Activated CD4-positive, alpha-beta T cell treated with anti-CD3 and anti-CD28 coated beads for 1 hour (primary cell): Measurements from ENCODE around the gene POLR2E.
A peak's percentile ranks its signal among the peaks of the same experiment; 100 is the strongest.
"Not testable (repeated sequence)": the region's sequence is repeated elsewhere in the genome, so short reads cannot be mapped to it uniquely, and the experiment has no call there.

Source experiments
- DNase-seq: peaks from one replicate; pipeline ENCODE4 v3.0.0-alpha.2; 2020

POLR2E gene

DNA sequence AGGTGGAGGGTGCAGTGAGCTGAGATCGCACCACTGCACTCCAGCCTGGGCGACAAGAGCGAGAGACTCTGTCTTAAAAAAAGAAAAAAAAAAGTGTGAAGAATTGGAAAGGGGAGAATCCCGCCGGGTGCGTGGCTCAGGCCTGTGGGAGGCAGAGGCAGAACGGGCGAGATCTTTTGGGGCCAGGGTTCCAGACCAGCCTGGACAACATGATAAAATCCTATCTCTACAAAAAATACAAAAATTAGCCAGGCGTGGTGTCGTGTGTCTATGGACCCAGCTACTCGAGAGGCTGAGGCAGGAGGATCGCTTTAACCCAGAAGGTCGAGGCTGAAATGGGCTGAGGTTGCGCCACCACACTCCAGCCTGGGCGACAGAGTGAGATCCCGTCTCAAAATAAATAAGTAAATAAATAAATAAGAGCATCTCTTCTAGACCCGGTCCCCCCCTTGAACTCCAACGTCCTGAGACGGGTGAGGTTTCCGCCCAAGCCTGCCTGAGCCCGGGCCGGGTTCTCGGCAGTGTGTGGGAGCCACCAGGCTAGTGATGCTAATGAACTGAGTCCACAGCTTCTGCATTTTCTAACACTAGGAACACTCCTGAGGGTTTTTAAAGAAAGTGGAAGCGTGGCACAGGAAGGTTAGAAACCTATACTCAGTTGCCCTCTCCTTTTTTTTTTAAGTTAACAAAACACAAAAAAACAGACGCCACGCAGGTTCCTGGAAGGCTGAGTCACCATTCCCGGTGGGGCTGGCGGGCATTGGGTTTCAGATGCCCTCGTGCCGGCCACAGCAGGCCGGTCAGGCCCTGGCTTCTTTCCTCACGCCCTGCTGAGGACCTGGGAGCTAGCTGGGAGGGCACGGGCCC is 30.7 kb upstream of the POLR2E start:
- DNase-seq, result no peak

DNA sequence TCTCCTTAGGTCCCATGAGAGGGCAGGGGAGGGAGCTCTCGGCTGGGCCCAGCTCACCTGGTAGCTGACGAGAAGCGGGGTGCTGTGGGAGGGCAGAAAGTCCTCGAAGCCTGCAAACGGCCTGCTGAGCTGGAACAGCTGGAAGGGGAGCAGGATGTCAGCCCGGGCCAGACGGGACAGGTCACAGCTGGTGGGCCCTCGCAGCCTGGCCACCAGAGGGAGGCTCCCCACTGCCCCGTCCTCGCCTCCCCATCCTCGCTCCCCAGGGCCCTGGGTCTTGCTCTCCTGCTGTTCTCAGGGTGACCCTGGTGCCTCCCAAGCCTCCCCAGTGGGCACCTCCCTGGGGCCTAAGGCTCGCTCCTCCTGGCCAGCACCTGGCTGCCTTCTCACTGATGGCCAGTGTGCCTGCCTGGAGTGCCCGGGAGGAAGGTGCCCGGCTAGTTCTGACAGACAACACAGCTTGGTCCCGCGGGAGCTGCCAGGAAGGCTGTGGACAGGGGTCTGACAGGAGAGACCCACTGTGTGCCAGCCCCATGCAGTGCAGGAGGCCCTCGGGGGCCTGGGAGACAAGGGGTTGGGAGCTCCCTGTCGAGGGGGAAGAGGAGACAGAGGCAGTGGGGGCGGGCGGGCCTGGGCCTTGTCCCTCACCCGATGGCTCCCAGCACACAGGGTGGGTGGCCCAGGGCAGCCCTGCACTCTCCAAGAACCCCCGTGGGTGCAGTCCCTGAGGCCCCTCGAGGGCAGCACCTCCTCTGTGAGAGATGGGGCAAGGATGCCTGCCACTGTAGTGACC is 28.9 kb upstream of the POLR2E start:
- DNase-seq, result no peak

DNA sequence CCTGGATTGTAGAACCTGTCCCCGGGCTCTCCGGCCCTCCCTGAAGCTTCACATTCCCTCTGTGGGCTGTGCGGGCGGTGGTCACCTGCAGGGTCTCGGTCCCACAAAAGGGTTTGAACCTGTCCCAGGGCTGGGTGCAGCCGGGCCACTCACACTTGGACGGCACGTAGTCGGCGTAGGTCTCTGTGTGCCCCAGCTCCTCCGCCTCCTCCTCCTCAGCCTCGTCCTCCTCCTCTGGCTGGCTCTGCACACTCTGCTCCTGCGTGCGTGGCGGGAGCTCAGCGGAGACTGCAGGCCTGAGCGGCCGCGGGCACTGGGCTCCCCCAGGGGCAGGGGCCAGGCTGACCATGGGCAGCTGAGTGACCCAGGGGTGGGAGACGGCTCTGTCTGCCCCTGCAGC is 28.2 kb upstream of the POLR2E start:
- DNase-seq, result no peak

DNA sequence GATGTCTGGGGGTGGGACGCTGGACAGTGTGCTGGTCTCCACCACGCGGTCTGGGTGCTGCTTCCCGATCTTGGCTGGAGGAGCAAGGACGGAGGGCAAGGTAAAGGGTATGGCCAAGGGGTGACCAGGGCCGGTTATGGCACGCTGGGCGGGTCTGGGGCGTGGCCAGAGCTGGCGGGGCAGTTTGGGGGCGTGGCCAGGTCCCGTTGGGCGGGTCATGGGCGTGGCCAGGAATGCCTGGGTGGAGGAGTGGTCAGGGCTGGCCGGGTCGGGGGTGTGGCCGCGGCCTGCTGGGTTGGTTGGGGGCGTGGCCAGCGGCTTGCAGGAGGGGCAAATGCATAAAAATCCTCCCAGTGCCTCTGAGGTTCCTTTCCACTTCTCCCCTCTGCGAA is 27.8 kb upstream of the POLR2E start:
- no peak for DNase-seq

DNA sequence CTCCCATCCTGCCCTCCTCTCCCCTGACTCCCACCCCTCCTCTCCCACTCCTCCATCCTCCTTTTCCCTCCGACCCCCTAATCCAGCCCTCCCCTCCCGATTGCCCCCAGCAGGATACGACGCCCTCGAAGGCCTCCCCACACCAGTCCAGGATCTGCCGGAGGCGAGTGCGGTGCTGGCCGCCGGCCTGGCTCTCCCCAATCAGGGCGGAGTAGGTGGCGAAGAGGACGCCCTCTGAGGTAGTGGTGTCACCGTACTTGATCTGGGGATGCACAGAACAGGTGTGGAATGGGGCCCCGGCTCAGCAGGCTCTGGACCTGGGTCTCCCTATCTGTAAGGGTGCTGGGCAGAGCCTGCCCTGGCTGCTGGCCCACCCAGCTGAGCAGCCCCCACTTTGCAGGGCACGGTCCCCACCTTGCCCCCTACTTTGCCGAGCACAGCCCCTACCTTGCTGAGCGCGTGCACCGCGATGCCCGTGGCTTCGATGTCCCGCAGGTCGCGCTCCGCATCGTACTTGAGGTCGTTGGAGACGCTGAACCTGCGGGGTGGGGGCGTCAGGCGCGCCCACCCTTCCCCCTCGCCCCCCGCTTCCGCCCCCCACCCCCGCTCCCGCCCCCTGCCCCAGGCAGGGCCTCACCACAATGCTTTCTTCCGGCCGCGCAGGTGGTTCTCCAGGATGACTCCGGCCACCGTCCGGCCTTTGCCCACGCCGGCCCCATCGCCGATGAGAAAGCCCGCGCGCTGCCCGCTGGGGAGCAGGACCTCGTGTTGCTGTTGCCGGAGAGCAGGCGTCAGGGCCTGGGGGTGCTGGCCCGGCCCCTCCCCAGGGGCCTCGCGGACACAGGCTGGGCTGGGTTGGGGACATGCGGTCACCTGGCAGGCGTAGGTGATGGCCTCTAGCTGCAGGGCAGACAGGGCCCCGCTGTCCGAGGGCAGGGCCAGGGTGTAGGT is 27.1 kb upstream of the POLR2E start:
- DNase-seq, result no peak

DNA sequence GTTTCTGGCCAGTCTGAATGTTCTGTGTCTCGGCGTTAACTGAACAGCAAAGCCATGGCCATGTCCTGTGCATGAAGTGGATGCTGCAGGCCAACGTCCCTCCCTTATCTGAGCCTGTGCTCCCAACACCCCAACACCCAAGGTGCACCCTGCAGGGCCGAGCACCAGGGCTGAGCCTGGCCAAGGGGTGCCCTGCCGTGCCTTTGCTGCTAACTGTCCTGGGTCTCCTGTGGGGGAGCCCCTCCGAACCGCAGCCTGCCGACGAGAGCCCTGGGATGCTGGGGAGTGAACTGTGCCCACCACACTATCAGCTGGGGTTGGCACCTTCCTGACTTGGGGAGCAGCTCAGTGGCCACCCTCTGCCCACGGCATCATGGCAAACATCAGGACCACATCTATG is 26.2 kb upstream of the POLR2E start:
- DNase-seq, result no peak

DNA sequence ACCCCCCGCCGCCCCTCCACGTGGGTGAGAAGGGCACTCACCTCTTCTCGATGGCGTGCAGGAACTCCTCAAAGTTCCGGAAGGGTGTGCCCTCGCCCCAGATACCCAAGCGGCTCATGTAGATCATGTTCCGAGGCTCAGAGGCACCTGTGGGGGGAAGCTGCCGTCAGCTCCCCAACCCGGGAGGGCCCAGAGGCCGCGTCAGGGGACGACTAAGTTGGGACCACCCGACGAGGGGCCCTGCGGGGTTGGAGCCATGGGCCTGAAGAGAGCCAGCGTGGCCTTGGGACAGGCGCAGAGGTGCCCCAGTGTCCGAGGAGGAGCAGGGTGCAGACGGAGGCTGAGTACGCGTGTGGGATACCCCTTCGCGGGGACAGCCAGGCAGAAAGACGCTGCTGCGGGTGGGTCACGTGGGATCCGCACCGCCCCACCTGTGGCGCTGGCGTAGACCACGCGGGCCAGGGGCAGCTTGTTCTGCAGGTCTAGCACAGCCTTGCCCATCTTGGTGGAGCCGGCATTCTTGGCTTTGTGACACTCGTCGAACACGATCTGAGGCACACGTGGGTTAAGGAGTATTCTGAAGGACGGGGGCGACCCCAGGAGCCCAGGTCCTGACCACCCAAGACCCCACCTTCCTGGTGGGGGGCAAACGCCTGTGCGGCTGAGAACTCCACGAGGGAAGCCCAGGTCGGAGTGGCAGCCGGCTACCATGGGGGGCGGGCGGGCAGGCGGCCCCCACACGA is 24.5 kb upstream of the POLR2E start:
- DNase-seq, result no peak

DNA sequence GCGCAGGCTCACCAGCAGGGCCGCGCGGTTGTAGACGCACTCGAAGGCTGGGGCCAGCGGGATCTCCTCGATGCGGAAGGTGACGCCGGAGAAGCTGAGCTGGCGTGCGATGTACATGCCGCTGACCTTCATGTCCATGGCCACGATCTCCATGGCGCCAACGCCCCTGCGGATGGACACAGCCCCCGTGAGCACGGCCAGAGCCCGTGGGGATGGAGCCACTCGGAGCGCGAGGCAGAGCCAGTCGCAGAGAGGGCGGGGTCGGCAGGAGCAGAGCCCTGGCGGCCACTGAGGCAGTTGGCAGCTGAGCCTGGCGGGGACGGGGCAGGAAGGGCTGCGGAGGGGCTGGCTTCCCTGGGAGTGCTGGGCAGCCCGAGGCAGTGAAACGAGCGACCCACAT is 23.8 kb upstream of the POLR2E start:
- no peak for DNase-seq

DNA sequence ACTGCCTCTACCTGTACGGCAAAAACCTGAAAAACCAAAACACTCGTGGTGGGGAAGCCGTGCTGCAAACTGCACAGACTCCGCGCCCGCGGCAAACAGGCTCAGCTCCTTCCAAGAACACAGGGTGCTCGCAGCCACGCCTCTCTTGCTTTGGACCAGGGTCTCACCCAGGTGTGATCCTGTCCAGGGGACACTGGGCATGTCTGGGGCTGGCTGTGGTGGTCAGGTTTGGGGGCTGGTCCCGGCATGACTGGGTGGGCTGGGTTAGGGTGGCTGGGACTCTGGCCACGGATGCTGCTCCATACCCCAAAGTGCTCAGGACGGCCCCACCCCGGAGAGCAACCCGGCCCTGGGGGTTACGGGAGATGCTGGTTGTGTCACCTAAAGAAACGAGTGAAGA is 22.5 kb upstream of the POLR2E start:
- no peak for DNase-seq

DNA sequence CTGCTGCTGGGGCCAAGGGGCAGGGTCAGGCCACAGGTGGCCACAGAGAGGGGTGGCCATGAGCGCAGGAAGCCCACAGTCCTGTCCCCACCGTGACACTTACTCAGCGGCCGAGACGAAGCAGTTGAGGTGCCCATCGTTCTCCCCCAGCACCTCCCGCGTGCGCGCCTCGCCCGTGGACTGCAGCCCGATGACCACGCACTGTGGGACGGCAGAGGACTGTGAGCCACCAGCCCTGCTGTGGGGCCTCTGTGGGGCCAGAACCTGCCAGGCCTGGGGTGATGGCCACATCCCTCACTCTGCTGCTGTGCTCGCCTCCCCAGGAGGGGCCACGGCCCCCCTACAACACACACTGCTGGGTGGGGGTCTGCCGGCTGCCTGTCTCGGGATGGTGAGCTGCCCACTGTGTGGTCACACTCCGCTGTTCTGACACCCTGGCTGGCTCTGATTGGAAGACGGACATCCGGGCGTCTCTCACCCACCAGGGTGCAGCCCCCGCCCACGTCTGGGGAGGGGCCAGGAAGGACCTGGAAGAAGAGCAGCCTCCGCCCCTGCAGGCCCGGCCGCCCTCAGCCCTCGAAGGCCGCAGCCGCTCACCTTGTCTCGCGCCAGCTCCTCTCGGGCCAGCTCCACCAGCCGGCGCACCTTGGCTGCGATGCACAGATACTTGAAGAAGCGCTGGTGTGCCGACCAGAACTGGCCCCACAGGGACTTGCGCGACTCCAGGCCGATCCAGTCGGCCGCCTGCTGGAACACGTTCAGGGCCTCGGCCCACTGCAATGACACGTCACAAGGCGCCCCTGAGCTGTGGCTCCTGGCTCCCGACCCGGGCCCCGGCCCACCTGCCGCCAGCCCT is 21.8 kb upstream of the POLR2E start:
- DNase-seq, result no peak

DNA sequence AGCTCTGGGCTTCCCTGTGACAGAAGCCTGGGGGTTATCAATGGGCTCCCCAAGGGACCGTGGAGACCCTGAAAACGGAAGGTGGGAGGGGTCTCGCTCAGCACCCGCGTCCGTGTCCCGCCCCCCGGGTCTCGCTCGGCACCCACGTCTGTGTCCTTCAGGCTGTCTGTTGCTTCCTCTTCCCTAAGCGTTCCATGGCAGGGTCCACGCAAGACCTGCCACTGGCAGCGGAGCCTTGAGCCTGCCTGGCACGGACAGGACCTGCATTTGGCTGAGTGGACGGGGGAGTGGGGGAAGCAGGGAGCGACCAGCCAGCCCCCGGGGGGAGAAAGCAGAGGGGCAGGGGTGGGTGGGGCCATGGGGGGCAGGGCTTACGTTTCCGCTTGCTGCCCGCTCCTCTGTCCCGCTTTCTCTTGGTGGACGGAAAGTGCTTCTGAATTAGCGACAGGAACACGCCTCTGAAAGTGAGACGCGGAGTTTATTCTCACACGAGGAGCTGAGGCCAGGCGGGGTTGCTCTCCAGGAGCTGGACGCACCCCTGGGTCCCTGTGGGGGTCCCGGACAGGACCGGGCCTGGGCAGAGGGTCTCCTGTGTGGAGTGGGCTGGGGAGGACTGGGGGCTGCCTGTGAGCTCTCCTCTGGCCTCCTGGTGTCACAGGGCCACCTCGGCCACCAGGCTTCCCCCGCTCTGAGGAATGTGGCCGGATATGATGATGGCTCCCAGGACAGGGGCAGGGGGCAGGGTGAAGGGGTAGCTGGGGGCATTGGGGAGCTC is 20.7 kb upstream of the POLR2E start:
- no peak for DNase-seq

DNA sequence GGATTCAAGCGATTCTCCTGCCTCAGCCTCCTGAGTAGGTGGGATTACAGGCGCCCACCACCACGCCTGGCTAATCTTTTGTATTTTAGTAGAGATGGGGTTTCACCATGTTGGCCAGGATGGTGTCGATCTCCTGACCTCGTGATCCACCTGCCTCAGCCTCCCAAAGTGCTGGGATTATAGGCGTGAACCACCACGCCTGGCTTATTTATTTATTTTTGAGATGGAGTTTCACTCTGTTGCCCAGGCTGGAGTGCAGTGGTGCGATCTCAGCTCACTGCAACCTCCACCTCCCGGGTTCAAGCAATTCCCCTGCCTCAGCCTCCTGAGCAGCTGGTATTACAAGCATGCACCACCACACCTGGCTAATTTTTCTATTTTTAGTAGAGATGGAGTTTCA is 19.6 kb upstream of the POLR2E start:
- DNase-seq, result not testable (repeated sequence)

DNA sequence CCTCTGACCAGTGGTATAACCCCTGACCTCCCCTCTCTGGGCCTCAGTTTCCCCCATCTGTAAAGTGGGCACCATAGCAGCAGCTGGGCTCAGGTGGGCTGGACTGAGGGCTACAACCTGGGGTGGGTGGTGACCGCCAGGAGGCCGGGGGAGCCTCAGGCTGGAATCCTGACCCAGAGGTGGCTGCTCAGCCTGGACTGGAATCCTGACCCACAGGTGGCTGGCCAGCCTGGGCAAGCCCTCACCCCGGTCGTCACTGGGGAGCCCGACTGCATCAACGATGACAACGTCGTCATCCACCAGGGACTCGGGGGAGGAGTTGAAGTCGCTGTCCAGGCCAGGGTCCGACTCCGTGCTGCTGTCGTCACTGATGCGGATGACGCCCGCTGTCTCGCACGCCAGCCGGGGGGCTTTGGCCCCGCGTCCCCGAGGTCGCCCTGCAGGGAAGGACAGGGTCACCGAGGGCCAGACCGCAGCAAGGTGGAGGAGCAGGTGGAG is 18.9 kb upstream of the POLR2E start:
- no peak for DNase-seq

DNA sequence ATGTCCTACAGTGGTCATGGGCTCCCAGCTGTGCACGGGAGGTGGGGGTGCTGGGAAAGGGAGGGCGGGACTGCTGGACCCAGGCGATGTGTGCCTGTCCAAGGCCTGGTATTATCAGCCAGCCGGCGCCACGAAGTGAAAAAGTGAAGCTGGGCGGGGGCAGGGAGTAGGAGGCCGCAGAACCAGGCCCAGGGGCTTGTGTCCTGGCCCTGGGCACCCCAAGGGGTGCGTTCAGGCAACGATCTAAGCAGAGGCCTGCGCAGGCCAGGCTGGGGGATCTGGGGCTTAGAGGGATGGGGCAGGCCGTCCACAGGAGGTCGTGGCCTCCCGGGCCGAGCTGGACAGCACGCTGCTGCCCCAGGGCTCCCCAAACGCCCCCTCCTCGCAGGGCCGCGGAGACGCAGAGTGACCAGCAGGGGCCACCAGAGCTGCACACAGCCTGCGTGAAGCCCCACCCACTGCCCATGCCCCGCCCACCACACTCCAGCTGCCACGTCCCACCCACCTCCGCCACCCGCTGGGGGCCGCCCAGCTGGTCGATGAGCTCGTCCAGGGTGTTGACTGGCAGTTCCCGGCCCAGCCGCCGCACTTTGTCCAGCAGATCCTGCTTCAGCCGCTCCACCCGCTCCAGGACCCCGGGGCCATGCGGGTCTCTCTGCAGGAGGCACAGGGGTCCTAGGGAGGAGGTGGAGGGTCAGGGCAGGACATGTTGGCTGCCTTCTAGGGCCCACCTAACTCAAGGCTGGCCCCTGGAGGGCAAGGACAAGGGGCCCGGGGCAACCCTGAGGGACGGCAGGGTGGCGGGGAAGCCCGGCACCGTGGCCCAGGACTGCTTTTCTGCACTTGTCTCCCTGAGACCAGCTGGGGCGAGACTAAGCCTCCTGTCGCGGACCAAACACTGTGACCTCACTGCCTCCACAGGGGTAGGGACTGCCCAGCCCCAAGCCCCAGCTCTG is 18.1 kb upstream of the POLR2E start:
- DNase-seq, result peak; percentile 68

DNA sequence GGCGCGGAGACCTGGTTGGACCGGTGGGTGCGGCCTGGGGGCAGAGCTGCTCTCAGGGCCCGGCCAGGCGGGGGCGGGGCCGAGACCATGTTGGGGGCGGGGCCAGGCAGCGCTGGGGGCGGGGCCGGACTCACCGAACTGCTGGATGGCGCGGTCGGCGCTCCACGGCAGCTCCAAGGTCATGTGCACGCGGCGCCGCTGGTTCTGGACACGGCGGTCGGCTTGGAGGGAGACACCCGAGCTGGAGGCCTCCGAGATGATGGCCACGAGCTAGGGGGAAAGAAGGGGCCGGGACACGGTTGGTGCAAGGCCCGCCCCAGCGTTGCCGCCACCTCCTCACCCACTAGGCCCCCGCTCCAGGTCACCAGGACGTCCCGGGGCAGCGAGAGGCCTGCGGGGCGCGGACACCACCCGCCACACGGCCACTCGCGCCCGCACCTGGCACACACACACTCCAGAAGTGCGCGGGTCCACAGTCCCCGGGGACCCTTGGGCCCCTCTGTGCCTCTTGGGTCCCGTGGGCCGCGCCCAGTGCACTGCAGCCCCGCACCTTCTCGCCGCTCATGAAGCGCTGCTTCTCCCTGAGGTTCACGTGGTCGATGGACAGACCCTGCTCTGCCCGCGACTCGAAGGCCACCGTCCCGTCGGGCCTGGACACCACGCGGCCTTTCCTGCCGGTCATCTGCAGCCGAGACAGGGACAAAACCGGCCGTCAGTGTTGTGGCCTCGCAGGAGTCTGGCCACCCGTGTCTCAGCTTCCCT is 17.3 kb upstream of the POLR2E start:
- DNase-seq, result no peak

DNA sequence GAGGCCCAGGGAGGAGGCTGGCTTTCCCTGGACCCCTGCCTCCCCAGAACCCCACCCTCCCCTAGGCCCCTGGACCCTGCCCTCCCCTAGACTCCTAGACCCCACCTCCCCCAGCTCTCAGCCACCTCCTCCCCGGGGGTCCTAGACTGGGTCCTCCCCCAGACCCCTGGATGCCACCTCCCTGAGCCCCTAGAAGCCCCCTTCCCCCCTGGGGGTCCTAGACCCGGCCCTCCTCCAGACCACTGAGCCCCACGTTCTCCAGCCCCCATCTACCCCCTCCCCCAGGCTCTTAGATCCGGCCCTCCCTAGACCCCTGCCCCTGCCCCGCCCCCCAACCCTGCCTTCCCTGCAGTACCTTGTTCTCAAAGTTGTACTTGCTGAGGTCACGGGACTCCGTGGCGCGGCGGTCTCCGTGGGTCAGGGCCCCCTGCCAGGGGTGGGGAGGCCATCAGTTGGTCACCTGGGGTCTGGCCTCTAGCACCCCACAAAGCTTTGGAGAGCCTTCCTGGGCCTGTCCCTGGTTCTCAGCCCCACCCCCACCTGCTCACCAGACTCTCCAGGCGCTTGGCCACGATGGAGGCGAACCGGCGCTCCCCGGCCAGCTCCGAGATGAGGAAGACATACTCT is 16.6 kb upstream of the POLR2E start:
- DNase-seq, result no peak

DNA sequence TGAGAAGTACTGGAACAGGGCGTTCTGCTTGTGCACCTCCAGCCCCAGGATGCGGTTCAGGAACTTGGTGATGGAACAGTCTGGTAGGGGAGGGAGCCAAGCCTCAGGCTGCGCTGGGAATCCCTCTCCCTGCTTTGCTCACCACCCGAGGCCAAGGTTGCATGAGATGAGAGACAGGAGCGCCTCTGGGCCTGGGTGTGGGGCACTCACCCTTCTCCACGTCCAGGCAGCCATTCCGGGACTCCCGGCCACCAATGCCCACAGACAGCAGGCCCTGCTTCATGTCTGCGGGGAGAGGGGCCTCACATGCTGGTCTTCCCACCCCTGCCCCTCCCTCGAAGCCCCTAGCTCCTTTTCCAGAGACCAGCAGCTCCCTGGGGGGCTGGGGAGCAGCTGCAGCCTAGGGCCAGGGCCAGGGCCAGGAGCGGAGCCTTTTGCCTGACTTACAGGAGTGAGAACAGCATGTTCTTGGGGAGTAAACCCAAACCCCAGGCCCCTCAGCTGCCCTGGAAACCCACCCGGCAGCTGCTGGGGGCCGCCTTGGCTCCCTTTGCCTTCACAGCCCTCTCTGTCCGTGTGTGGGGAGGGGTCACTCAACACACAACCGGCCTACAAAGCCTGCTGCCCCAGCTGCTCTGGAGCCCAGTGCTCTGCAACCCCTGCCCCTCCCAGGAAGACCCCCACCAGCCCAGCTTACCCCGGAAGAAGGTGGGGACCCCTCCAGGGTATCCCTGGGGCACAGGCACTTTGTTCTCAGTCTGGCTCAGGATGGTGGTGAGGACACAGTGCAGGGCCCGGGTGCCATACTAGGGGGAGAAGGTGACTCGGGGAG is 15.8 kb upstream of the POLR2E start:
- no peak for DNase-seq
